ENCODE measurements around the gene PLPP7.

The PLPP7 gene

DNA sequence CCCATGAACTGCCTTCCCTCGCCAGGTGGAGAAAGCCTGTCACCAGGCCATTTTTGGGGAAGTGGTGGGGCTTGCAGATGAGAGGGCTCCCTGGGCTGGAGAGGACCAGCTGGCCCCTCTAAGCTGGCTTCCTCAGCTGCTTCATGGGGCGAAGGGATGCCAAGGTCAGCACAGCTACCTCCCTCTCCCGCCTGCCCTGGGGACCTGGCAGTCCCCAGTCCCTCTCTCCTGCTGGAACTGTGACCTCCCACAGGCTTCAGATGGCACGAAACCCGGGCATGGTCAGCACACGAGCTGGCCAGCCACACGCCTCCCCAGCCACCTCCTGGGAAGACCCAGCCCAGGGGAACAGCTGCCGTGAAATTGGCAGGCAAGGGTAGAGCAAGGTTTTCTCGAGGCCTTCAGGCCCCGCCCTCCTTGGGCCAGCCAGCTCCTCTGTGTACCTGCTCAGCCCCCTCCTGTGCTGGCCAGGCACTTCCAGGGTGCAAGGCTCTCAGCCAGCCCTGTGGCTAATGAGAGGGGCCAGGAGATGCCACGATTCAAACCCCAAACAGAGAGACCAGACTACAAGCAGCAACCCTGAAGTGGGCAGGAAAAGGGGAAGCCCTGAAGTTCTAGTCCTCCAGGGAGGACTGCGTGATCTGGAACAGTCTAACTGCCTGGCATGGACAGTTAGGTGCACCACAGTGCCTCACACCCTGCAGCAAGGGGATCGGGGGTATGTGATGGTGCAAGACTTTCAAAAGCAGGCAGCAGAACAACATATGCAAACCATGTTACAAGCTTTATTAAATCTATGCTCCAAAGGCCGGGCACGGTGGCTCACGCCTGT lies 12.9 kb downstream of the PLPP7 start:
- TF ChIP-seq, protein P1, sequence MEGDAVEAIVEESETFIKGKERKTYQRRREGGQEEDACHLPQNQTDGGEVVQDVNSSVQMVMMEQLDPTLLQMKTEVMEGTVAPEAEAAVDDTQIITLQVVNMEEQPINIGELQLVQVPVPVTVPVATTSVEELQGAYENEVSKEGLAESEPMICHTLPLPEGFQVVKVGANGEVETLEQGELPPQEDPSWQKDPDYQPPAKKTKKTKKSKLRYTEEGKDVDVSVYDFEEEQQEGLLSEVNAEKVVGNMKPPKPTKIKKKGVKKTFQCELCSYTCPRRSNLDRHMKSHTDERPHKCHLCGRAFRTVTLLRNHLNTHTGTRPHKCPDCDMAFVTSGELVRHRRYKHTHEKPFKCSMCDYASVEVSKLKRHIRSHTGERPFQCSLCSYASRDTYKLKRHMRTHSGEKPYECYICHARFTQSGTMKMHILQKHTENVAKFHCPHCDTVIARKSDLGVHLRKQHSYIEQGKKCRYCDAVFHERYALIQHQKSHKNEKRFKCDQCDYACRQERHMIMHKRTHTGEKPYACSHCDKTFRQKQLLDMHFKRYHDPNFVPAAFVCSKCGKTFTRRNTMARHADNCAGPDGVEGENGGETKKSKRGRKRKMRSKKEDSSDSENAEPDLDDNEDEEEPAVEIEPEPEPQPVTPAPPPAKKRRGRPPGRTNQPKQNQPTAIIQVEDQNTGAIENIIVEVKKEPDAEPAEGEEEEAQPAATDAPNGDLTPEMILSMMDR (IDR thresholded peaks at IDR 0.05; ENCODE audit: borderline replicate concordance, insufficient read depth, low read depth, low read length): no peak
- H3K4me3 ChIP-seq (ENCODE audit: low read depth, low read length): no peak overlapping the region

DNA sequence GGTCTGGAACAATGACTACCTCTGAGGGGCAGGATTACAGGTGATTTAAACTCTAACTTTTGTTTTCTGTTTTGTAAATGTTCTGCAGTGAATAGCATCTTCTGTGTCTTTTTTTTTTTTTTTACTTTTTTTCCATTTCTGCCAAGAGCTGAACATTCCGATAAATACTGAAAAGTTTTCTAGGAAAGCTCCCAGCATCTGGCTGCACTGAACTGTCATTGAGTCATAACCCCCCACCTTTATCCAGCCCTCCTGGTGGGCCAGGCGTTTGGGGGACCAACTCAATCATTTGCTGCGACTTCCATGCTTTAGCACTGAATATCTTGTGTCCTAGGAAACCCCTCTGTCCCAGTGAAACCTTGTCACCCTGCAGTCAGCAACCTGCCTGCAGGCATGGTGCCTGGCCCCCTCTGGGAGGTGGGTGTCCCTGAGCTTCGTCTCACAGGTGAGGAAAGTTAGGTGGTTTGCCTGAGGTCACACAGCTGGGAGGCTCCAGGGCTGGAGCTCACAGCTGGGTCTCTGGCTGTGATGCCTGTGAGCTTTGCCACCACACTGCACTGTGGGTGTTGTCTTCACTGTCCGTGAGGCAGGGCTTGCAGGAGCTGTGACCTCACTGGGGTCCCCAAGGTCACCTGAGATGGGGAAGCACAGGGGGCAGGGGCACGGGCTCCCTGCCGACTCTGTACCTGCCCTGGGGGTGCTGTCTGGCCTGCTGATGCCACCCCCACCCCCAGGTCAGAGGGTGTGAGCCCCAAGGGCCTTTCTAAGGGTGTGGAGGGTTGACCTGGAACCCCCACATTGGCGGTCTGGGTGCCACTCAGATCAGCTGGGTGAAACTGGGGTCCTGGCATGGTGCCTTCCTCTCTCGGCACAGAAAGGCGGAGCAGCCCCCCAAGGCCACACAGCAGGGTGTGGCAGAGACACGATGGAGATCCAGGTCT lies 14.1 kb downstream of the PLPP7 start:
- H3K4me3 ChIP-seq (ENCODE audit: low read depth, low read length): no peak overlapping the region
- TF ChIP-seq, protein P1 (IDR thresholded peaks at IDR 0.05; ENCODE audit: borderline replicate concordance, insufficient read depth, low read depth, low read length): no peak

DNA sequence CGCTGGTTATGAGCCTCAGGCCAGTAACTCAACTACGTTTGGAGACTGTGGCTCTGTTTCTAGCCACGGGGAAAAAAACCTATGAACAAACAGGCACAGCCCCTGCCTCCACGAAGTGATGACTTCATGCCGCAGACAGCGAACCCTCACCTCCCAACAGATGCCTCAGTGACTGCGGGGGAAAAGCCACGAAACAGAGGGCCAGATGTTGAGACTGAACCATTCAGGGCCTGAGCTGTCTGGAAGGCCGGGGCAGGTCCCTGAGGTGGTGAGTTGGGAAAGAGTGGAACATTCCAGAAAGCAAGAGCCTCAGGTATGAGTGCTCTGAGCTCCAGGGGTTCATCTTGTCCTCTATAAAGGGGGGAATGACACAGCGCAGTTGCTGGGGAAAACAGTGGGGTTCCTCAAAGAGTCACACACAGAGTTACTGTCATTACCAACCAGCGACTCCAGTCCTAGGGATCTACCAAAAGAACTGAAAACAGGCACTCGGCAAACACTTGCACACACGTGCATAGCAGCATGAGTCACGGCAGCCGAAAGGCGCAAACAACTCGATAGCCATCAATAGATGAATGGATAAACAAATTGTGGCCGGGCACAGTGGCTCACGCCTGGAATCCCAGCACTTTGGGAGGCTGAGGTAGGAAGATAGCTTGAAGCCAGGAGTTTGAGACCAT lies 15.3 kb downstream of the PLPP7 start:
- TF ChIP-seq, protein P1 (IDR thresholded peaks at IDR 0.05; ENCODE audit: borderline replicate concordance, insufficient read depth, low read depth, low read length): no peak
- H3K4me3 ChIP-seq (ENCODE audit: low read depth, low read length): no peak overlapping the region

DNA sequence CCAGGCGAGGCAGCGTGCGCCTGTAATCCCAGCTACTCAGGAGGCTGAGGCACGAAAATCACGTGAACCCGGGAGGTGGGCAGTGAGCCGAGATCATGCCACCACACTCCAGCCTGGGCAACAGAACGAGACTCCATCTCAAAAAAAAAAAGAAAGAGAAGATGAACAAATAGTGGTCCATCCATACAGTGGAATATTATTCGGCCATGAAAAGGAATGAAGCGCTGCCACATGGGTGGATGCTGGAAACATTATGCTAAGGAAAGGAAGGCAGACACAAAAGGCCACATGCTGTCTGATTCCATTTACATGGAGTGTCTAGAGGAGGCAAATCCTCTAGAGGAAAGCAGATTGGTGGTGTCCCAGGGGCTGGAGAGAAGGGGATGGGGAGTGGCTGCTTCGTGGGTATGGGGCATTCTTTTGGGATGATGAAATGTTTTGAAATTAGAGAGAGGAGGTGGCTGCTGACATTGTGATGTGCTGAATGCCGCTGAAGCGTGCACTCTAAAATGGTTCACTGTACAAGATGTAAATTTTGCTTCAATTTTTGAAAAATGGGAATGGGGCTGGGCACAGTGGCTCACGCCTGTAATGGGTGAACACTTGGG lies 17.0 kb downstream of the PLPP7 start:
- no peak overlapping the region for H3K4me3 ChIP-seq (ENCODE audit: low read depth, low read length)
- TF ChIP-seq, protein P1 (IDR thresholded peaks at IDR 0.05; ENCODE audit: borderline replicate concordance, insufficient read depth, low read depth, low read length): no peak

DNA sequence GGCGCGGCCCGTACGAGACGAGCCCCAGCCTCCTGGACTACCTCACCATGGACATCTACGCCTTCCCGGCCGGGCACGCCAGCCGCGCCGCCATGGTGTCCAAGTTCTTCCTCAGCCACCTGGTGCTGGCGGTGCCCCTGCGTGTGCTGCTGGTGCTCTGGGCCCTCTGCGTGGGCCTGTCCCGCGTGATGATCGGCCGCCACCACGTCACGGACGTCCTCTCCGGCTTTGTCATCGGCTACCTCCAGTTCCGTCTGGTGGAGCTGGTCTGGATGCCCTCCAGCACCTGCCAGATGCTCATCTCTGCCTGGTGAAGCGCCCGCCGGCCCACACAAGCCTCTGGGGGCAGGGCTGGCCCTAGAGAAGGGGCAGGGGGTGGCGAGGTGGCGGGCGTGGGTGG lies 18.5 kb downstream of the PLPP7 start:
- no peak overlapping the region for H3K4me3 ChIP-seq (ENCODE audit: low read depth, low read length)
- TF ChIP-seq, protein P1 (IDR thresholded peaks at IDR 0.05; ENCODE audit: borderline replicate concordance, insufficient read depth, low read depth, low read length): no peak

DNA sequence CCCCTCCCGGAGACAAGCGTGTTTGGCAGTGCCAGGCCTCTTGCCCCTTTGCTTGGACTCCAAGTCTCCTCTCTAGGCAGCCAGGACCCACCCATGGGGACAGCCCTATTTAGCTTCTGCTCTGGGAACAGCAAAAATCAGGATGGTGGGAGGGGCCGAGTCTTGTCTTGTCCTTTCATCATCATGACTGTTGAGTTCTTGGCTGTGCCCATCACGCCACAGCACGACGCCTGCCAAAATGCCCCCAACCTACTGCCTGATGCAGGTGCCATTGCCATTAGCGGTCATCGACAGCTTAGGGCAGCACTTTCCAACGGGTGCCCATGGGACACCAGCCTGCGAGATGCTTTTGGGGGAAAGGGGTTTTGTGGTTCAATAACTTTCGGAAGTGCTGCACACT lies 18.9 kb downstream of the PLPP7 start:
- TF ChIP-seq, protein P1 (IDR thresholded peaks at IDR 0.05; ENCODE audit: borderline replicate concordance, insufficient read depth, low read depth, low read length): no peak
- H3K4me3 ChIP-seq (ENCODE audit: low read depth, low read length): no peak overlapping the region

Data from GM12875 (cell line).